GM06990 (cell line): Measurements from ENCODE around the gene OR2B3.

Experiments
- DNase-seq: peaks from one replicate; pipeline ENCODE4 v3.0.0-alpha.2; 2011; ENCODE audit not compliant: insufficient read length; ENCODE audit errors: extremely low read depth
- H3K27me3 ChIP-seq: replicated peaks from 2 replicates; pipeline ENCODE4 v1.6.0; 2011; ENCODE audit warnings: low read length; ENCODE audit not compliant: control insufficient read depth, insufficient read depth
- H3K36me3 ChIP-seq: 2 replicates; pipeline ENCODE4 v1.5.1; 2011; ENCODE audit warnings: low read length; ENCODE audit not compliant: control insufficient read depth, insufficient read depth
- H3K4me3 ChIP-seq: replicated peaks from 2 replicates; pipeline ENCODE4 v1.5.1; 2011; ENCODE audit warnings: low read depth, mild to moderate bottlenecking, control low read depth, low read length
- TF ChIP-seq, protein P1 (sequence below): IDR thresholded peaks from 2 replicates; pipeline ENCODE4 v1.5.1; 2011; ENCODE audit warnings: low read length, control low read depth, mild to moderate bottlenecking, inconsistent platforms; ENCODE audit not compliant: insufficient read depth, poor library complexity, severe bottlenecking

The OR2B3 gene

DNA sequence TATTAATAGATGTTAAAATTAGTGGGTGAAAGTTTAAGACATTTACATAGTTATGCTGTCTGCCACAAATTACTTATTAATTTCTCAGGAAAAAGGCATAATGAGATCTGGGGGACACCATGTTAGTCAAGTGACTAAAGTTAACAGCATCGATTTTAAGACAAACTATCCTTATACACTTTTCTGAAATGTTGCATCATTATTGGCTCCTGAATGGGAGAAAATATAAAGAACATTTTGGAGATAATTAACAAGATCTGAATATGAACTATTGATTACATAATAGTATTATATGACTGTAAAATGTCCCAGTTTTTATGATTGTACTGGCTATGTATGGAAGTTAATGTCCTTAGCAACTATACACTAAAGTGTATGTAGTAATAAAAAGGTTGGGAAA lies 7.9 kb downstream of the OR2B3 start:
- TF ChIP-seq, protein P1, sequence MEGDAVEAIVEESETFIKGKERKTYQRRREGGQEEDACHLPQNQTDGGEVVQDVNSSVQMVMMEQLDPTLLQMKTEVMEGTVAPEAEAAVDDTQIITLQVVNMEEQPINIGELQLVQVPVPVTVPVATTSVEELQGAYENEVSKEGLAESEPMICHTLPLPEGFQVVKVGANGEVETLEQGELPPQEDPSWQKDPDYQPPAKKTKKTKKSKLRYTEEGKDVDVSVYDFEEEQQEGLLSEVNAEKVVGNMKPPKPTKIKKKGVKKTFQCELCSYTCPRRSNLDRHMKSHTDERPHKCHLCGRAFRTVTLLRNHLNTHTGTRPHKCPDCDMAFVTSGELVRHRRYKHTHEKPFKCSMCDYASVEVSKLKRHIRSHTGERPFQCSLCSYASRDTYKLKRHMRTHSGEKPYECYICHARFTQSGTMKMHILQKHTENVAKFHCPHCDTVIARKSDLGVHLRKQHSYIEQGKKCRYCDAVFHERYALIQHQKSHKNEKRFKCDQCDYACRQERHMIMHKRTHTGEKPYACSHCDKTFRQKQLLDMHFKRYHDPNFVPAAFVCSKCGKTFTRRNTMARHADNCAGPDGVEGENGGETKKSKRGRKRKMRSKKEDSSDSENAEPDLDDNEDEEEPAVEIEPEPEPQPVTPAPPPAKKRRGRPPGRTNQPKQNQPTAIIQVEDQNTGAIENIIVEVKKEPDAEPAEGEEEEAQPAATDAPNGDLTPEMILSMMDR: no peak
- H3K27me3 ChIP-seq: no peaks in the 10 kb centered on the region
- H3K4me3 ChIP-seq: no peak overlapping the region
- H3K36me3 ChIP-seq: no peaks in the 10 kb centered on the region
- DNase-seq: no peak

DNA sequence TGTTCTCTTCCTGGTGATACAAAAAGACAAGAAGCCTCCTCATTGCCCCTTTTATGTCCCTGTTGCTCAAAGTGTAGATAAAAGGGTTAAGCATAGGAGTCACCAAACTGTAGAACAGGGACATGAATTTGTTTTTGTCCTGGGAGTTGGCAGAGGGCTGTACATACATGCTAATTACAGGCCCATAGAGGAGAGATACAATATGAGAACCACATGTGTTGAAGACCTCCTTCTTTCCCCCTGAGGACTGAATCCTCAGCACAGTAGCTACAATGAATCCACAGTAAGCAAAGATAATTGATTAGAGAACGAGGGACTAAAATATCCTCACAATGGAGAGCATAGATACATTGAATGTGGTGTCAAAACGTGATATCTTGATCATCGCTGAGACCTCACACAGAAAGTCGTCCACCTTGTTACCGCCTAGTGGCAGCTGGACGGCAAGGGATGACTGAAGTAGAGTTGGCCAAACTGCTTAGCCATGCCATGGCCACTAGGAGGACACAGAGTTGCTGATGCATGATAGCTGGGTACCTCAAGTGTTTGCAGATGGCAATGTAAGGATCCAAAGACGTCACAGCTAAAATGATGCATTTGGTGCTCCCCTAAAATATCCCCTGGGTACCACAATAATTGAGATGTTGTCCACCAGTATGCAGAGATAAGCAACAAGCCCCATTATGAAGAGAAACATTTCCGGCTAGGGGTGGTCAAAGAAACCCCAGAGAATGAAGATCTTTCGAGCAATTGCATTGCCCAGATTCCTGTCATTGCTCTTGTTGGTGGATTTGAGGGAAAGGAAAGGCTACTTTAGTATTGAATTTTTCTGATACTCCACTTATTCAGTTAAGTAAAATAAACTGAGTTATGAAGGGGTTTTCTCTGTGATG lies 15.0 kb downstream of the OR2B3 start:
- DNase-seq: no peak
- H3K36me3 ChIP-seq: no peaks in the 10 kb centered on the region
- no peaks in the 10 kb centered on the region for H3K27me3 ChIP-seq
- no peak overlapping the region for H3K4me3 ChIP-seq
- TF ChIP-seq, protein P1: peak; percentile 67

DNA sequence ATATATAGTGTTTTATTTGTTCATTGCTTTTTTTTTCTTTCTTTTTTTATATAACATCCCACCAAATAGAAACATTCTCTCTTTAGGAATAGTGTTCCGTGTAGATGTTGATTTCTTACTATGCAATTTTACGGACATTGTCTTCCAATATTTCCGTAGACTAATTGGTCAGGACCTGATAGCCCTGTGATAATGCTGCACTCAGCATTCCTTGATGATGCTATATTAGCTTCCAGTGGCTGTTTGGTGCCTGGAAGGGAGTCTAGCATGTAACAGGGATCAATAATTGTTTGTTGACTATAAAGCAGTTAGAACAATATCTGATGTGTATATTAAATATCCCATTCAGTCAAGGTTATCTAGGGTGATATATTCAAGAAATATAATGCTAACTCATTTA lies 35.4 kb downstream of the OR2B3 start:
- no peaks in the 10 kb centered on the region for H3K27me3 ChIP-seq
- no peak for DNase-seq
- H3K4me3 ChIP-seq: no peak overlapping the region
- TF ChIP-seq, protein P1: no peak
- no peaks in the 10 kb centered on the region for H3K36me3 ChIP-seq

DNA sequence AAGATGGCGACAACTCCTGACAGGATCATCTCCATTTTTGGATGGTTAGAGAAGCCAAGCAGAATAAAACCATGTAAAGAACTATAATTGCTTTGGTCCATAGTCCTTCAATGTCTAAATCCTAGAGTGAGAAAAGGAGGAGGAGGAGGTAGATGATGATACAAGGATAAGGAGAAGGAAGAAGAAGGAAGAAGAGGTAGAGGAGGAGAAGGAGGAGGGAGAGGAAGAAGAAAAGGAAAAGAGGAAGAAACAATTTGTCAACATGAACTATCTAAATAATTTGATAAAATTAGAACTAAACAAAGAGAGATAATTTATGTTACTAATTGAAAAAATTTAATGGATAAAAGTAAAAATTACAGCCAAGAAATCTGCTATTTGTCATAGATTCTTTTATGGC lies 42.0 kb downstream of the OR2B3 start, which contains the start of gene OR2W1:
TSS of gene OR2W1 (minus strand) at position 101 of the 400 bp plus-strand sequence. CDS start at position 101, 0 bp downstream.
- DNase-seq: no peak
- H3K27me3 ChIP-seq: no peaks in the 10 kb centered on the region
- H3K36me3 ChIP-seq: no peaks in the 10 kb centered on the region
- TF ChIP-seq, protein P1: no peak
- H3K4me3 ChIP-seq: no peak within 1 kb of the TSS
